Activated naive CD4-positive, alpha-beta T cell treated with anti-CD3 and anti-CD28 coated beads, Interleukin-2, amount 50 U/mL, for 16 hours (primary cell): Measurements from ENCODE around the gene RET.
A peak's percentile ranks its signal among the peaks of the same experiment; 100 is the strongest.

ENCODE experiments used
- DNase-seq: peaks from one replicate; pipeline ENCODE4 v3.0.0-alpha.2; 2020

Gene RET

GRCh38 chr10:43123361-43124093, 46.7 kb downstream of the RET start:
- DNase-seq, result no peak

- no peak for DNase-seq
Observed at GRCh38 chr10:43124094-43124521, 47.2 kb downstream of the RET start.

- no peak for DNase-seq
Observed at GRCh38 chr10:43124574-43125273, 47.9 kb downstream of the RET start.

GRCh38 chr10:43125274-43125845, 48.5 kb downstream of the RET start:
- DNase-seq, result no peak

GRCh38 chr10:43125881-43126731, 49.2 kb downstream of the RET start:
- no peak for DNase-seq

- no peak for DNase-seq
Observed at GRCh38 chr10:43126759-43127424, 50.0 kb downstream of the RET start.

- DNase-seq, result no peak
Observed at GRCh38 chr10:43127442-43127841, 50.6 kb downstream of the RET start.

GRCh38 chr10:43128331-43128730, 51.5 kb downstream of the RET start:
- no peak for DNase-seq

GRCh38 chr10:43128958-43129706, 52.3 kb downstream of the RET start:
- DNase-seq, result no peak

- no peak for DNase-seq
Observed at GRCh38 chr10:43130770-43131171, 53.9 kb downstream of the RET start.

- DNase-seq, result no peak
Observed at GRCh38 chr10:43131256-43131655, 54.4 kb downstream of the RET start.

GRCh38 chr10:43131906-43132305, 55.0 kb downstream of the RET start:
- no peak for DNase-seq

- DNase-seq, result no peak
Observed at GRCh38 chr10:43132867-43133787, 56.3 kb downstream of the RET start.

GRCh38 chr10:43134126-43134905, 57.4 kb downstream of the RET start:
- DNase-seq, result no peak

GRCh38 chr10:43135064-43135463, 58.2 kb downstream of the RET start:
- DNase-seq, result no peak

- no peak for DNase-seq
Observed at GRCh38 chr10:43135656-43136055, 58.8 kb downstream of the RET start.

GRCh38 chr10:43136432-43136831, 59.6 kb downstream of the RET start:
- no peak for DNase-seq

GRCh38 chr10:43136995-43137716, 60.3 kb downstream of the RET start:
- DNase-seq, result no peak

- peak; percentile 48 for DNase-seq
Observed at GRCh38 chr10:43137717-43138020, 60.8 kb downstream of the RET start.
